NCI-H2196 treated with DMSO at 0.1 percent for 48 hours (cell line): ENCODE results near the gene DDIT4L.
"Not testable (repeated sequence)": the region's sequence is repeated elsewhere in the genome, so short reads cannot be mapped to it uniquely, and the experiment has no call there.

Source experiments
- DNase-seq: peaks from one replicate; lab custom pipeline; 2025; ENCODE audit not compliant: unreplicated experiment; lab: John Stamatoyannopoulos, UW

DDIT4L gene, protein sequence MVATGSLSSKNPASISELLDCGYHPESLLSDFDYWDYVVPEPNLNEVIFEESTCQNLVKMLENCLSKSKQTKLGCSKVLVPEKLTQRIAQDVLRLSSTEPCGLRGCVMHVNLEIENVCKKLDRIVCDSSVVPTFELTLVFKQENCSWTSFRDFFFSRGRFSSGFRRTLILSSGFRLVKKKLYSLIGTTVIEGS

DNA sequence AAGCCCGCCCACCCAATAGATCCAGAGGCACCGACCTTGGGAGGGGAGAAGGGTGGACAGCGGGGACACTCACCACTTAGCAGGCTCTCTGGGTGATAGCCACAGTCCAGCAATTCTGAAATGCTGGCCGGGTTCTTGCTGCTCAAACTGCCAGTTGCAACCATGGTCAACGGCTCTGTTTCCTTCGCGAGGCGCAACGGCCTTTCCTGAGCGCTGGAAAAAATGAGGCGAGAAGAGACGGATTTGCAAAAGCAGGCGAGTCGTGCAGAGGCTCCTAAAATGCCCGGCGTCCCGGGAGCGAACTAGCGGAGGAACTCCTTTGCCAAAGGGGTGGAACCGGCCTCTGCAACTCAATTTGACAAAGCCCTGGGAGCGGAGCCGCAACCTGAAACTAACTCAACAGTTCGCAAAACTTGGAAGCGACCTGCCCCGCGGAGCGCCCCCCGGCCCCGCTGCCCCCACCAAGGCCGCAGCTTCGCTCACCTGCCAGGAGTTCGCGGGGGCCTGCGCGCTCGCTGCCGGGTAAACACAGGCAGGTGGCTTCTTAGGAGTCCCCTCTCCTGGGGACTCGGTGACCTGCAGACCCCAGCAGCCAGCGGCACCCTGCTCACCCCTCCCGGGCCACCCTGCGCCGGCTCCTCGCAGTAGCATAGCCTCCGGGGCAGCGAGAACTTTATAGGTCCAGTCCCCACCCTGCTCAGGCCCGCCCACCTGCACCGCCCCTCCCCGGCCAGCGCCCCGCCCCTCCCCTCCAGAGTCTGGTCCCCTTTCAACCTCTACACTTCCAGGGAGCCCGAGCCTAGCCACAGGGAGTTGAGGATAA lies at the start of gene DDIT4L:
DDIT4L (minus strand) TSS at position 649 of the 823 bp plus-strand sequence; CDS start at position 164, 485 bp downstream.
- DNase-seq, result no peak

DNA sequence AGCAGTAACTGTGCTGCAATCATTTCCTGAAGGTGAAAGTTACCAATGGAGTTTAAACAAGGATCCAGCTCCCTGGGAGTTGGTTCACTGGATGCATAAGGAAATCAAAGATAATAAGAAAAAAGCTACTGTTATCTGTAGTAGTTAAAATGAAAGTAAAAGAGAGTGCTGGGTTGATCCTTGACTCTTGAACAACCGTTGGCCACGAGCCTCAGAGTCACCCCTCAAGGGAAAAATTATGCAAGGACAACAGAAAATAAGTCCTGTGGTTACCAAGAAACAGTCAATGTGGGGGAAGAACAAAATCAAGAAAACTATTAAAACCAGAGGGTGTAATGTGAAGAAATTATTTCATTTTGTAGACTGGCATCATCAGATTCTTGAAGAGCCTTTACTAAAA lies 49.7 kb upstream of the DDIT4L start:
- no peak for DNase-seq

DNA sequence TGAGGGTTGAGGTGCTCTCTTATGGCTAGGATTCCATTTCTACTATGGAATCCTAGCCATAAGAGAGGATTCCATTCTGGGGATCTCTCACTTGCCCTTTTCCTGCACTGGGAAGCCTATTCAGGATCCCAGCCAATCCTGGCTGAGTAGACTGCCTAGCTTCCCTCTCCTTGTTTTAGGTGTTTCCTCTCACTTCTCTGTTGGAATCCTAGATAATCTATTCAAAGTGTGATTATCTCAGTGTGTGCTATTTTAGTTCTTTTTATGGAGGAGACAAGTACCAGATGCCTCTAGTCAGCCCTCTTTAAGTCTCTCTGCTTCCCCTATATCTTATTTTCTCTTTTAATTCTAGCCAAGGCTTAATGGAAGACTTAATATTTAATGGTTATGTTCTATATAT lies 34.5 kb upstream of the DDIT4L start:
- DNase-seq, result no peak

DNA sequence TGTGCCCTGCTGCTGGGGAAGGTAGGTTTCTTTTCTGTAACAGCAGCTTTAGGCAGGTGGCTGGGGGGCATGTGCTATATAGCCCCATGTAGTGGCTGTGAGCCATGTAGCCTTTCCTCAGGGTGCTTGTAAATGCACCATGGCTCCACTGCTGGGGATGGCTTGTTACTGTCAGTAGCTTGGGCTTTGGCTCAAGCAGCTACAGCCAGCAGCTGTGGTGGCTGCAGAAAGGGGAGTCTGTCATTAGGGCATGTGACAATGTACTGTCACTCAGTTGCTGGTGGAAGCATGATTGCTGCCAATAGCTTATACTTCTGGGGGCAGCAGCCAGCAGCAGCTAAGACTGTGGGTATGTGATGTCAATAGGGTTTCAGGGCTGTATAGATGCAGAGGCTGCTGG lies 33.9 kb upstream of the DDIT4L start:
- DNase-seq, result no peak

DNA sequence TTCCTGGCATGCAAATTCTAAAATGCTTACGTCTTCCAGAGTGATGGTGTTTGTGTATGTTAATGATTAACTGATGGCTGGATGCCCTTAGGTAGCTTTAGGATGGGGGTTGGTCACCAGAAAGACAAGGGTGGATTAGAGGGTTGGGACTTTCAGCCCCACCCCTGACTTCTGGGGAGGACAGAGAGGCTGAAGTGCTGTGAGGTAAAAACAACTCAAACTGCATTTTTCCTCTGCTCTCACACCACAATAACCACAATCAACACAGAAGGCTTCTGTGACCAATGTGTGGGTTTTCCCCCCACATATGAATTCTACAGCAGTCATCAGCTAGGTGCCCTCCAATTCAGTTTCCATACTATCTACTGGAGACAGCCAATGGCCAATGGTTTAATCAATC lies 18.7 kb upstream of the DDIT4L start:
- no peak for DNase-seq

DNA sequence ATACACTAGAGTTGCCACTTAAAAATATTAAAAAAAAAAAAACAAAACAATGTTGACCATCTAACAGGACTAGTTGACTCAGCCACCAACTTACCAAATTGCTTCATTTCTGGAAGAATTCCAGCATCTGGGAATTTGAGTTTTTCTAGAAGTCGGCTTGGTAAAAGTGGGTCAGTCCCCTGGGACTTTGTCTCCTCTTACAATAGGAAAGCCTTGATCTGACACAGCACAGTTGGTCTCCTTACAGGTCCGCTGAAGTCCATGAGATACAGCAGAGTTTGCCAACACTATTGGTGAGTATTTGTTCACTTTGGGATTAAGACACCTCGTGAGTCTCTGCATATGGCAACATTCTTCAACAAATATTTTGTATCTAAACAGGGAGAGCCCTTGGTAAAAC lies 18.2 kb upstream of the DDIT4L start:
- no peak for DNase-seq

DNA sequence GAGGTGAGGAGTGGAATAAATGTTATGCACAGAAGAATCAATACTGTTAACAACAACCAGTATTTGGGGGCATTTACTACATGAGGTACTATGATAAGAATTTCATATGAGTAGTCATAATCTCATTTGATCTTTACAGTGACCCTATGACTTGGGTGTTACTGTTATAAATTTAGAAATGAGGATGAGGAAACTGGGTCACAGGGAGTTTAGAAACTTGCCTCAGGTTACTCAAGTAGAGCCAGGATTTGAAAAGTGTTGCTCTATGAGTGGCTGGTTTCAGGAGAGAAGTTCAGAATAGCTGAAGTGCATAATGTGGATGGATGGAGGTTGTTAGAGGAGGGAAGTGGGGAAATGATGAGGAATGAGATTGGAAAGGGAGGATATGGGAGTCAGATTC lies 16.6 kb upstream of the DDIT4L start:
- no peak for DNase-seq

DNA sequence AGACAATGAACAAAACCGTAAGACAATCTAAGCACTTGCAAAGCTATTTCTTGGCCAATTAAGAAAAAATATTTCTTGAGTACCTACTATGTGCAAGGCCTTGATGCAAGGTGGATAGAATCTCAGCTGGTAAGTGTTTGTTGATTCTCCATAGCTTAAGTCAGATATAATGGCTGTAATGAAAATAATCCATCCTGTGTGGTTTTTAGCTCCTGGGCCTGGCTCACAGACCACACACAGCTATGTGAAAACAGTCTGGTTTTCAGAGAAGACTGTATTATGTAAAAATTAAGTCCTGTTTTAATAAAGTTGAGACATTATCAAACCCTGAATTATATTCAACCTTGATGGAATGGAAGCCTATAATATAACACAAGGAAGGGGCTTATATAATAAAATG lies 7.8 kb upstream of the DDIT4L start:
- DNase-seq, result no peak

DNA sequence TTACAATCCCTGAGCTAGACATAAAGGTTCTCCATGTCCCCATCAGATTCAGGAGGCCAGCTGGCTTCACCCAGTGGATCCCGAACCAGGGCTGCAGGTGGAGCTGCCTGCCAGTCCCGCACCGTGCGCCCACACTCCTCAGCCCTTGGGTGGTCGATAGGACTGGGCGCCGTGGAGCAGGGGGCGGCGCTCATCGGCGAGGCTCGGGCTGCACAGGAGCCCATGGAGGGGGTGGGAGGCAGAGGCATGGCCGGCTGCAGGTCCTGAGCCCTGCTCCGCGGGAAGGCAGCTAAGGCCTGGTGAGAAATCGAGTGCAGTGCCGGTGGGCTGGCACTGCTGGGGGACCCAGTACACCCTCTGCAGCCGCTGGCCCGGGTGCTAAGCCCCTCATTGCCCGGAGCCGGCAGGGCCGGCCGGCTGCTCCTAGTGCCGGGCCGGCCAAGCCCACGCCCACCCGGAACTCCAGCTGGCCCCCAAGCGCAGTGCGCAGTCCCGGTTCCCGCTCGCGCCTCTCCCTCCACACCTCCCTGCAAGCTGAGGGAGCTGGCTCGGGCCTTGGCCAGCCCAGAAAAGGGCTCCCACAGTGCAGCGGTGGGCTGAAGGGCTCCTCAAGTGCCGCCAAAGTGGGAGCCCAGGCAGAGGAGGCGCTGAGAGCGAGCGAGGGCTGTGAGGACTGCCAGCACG lies 6.3 kb upstream of the DDIT4L start:
- not testable (repeated sequence) for DNase-seq

DNA sequence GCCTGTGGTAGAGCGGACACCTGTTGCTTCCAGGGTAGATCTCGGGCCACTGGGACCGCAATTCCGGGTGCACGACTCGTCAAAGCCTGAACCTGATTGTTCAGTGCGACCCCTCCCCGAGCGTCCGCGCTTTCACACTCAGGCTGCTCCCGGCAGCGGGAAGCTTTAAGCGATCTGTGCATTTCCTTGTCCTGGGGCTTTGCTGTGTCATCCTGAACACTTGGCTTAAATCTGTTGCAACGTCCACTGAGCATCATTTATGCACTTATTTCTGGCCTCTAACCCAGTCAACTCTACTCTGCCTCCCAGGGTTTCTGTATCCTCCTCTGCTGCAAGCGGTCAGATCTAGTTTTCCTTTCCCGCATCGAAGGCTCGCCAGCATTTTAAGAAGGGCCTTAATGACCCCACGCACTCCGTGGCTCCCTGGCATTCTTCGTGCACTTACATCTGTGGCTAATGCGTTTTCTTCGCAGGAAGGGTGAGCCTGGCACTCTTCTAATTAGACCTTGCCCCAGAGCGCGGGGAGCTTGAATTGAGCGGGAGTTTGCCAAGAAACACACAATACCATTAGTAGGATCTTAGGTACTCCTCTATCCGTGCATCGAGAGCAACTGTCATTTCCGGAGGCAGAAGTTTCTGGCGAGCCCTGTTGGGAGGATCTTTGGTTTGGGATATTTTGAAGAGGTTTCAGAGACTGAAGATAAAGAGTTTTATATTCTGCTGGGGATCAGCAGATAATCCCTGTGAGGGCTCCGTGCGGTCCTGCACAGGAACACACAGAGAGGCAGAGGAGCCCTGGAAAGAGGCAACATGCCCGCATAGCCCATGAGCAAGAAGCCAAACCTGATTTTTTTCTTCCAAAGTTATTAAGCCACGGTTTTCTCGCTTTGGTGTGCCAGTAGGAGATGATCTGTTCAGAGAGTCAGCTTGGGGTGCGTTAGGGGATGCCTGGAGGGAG lies 654 bp upstream of the DDIT4L start:
- DNase-seq, result no peak

DNA sequence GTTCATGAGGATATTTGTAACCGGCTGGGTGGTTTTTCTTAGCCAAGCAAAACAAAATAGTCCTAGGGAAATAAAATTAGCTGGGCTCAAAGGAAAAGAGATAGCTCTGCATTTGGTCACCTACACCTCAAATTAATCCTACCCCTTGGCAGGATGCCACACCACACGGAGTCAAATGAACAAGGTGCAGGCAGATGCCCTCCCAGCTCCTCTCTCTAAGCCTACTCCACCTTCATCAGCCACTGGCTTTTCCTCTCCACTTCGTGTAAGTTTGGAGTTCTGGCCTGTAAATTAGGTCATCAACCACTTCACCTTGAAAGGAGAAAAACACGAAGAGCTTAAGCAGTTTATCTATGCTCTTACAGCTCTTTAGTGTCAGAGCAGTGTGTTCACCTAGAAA lies 1.4 kb downstream of the DDIT4L start:
- no peak for DNase-seq

DNA sequence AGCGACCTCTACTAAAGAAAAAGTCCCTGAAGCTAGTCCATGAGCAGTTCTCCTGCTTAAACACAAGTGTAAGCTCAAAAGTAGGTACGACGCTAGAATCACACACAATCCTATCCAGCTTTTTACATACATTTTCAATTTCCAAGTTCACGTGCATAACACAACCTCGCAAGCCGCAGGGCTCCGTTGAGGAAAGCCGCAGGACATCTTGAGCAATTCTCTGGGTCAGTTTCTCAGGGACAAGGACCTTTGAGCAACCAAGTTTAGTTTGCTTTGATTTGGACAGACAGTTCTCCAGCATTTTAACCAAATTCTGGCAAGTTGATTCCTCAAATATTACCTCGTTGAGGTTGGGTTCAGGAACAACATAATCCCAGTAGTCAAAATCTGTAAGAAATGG lies 2.5 kb downstream of the DDIT4L start:
- no peak for DNase-seq

DNA sequence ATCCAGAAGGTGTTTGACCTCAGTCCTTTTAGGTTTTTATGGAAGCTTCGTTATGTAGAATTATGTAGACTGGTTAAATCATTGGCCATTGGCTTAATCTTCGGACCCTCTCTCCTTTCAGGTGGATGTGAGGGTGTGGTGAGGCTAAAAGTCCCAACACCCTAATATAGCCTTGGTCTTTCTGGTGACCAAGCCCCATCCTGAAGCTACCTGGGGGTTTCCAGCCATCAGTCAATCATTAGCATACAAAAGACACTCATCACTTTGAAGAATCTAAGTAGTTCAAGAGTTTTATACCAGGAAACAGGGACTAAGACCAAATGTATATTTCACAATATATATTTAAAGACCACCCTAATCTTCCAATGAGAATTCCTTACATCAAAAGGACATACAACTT lies 5.5 kb downstream of the DDIT4L start:
- DNase-seq, result no peak

DNA sequence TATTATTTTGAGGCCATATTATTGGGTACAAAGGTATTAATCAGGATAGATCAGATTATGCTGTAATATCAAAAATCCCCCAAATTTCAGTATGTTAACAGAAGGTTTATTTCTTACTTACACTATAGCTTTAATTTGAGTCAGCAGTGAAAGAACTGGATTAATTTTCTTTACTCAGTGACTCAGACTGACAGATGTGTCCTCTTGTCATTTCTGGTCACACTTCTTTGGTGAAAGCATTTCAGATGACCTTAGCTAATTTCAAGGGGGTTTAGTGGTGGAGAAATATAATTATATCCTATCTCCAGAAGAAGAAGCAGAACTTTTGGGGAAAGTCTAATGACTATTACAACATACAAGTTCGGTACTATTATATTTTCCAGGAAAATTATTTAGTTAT lies 12.4 kb downstream of the DDIT4L start:
- DNase-seq, result no peak

DNA sequence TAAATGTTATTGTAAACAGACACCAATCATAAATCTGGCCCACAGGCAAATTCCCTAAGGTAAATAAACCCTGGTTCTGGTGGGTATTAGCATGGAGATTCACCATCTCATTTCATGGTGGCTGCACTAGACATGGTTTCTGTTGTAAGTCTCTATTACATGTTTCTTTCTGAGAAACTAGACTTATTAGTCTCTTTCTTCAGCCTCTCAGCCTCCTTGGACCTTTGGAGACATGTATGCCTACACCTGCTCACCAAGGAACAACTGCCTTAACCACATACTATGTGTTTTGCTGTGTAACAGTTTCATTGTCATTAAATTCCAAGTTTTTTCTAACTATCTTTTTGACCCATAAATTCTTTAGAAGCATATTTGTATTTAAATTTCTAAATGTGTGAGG lies 13.1 kb downstream of the DDIT4L start:
- no peak for DNase-seq

DNA sequence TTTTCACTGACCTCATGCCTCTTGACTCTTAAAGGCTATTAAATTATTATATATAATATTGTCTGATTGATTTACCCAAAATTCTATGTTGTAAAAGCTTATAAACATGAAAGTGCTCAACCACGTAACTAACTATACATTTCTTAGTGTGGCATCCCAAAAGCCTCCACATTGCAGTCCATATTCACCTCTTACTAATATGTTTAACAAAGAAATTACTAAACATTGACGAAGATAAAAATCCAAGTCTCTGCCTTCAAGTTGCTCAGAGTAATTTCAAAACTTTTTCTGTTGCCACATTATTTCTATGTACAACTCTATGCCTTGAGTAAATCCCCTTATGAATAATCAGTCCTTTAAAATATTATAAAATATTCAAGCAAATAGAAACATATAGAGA lies 14.4 kb downstream of the DDIT4L start:
- DNase-seq, result no peak

DNA sequence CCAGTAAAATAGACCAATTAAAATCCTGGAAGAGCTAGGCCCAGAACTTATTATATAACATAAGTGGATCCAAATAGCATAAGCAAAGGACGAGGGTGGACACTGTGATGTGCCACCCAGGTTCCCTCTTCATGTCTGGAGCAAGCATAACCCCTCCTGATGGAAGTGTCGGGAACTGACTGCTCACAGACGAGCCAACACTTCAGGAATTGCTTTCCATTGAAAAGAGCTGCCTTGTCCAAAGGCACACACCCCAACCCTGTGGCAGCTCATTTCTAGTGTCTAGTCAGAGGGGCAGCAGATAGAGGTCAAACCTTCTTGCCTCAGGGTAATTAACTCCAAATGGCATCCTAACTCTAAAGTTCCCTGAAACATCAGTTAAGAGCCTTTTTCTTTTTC lies 15.3 kb downstream of the DDIT4L start:
- DNase-seq, result no peak

DNA sequence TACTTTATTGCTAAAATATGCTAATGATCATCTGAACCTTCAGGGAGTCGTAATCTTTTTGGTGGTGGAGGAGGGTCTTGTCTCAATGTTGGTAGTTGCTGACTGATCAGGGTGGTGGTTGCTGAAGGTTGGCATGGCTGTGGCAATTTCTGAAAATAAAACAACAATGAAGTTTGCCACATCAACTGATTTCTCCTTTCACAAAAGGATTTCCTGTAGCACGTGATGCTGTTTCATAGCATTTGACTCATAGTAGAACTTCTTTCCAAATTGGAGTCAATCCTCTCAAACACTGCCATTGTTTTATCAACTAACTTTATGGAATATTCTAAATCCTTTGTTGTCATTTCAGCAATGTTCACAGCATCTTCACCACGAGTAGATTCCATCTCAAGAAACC lies 19.3 kb downstream of the DDIT4L start:
- no peak for DNase-seq

DNA sequence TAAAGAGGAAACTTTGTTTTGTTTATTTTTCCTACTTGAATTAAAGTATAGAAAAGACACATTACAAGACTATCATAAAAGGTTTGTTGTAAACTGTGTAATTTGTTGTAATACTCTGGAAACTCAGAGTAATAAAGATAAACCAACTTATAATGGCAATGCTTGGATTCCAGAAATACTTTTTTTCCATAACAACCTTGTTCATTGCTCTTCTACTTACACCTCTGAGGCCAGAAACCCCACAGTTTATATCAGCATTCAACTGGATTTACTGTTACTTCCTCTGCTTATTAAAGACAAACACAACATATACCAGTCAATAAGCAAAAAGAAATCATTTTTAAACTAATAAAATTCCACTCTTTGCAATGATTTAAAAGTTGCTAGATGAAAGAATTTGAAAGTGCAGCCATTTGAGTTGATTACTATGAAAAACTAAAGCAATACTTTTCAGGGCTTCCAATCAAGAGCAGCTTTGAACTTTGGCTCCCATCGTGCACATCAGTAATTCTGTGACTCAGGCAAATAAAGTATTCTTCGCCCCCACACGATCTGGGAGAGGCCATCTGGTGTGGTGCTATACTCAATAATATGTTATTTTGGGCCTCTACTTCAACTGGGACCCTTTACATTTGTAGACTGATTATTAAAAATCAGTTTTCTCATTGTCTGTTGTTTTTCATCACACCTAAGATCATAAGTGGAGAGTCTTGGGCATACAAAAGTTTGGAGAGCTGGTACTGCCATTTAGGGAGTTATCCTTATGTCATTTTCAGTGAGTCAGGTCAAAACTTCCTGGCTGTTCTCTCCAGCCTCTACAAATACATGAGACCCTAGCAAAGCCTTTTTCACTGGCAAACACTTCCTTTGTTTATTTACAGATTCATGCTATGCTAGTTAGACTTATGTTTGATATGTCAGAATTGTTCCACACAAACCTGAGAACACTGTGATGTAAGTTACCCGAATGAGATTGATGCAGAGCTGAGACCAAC lies 20.5 kb downstream of the DDIT4L start:
- no peak for DNase-seq

DNA sequence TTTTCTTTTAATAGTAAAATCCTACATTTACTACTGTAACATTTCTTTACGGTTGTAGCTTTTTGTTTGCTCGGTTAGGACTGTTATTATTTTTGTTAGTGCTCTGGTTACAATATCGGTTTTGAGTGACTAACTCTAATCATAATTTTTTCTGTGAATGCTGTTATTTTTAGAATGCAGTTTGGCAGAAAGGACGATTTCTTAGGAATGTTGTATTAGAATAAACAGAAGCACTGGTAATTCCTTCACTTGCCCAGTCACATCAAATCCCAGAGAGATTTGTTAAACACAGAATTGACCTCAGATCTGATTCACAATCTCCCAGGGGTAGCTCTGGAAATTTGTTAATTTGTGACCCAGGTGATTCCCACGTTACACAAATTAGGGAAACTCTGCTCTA lies 21.7 kb downstream of the DDIT4L start:
- DNase-seq, result no peak
